ENCODE data around the gene NRP1. TPM values are rescaled to one million over a fixed set of nuclear protein-coding genes. Genes with fewer than 3 reads are reported as not detected.

NRP1 gene
- total and polyA plus RNA-seq, 2 donors (not counting 3 experiments of a cell fraction or from before 2014, with no cell fraction given), result 122 to 306 TPM

- intact Hi-C loops (cut with micrococcal nuclease), result no loop called here
- H3K27ac ChIP-seq (ENCODE audit: insufficient read depth, low read depth, low read length), result peak overlapping the region; percentile 83
- peaks cover 19 to 53% of the 10 kb centered on the region in 2 experiments for H3K36me3 ChIP-seq (ENCODE audit: control insufficient read depth in 2 of 2, extremely low read depth in 1 of 2, insufficient read depth in 2 of 2, low read length in 2 of 2)
Observed at GRCh38 chr10:33215154-33215553, 119.3 kb downstream of the NRP1 start.

DNA sequence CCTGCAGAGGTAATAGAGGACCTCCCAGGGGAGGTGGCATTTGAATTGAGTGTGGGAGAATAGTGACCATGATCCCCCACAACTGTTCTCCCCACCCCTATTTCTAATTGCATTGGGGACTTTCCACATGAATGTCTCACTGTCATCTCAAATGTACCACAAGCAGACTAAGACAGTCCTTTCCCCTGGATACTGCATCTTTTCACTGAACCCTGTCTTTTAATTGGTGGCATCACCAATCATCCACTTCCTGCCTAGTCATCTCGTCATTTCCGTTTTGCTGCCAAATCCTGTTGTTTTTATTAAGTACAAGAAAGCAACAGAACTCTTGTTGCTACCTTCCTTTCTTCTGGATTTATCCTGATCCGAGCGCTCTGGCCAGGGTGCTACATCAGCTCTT, 120.3 kb downstream of the NRP1 start:
- dilution Hi-C loops (cut with MboI; ENCODE audit: extremely low pct_ligation_motif_present, low sequenced_read_pairs) (no loop called here), intact Hi-C loops (cut with micrococcal nuclease) (no loop called here)
- ChIA-PET CTCF (no interaction called here), POLR2A (no interaction called here)
- Histone ChIP-seq H3K9ac (replicated peaks; ENCODE audit: extremely low read depth, insufficient read depth, low read length) (peak overlapping the region; percentile 43), H3K9me3 (replicated peaks; ENCODE audit: control insufficient read depth, insufficient read depth, low read length) (no peaks in the 10 kb centered on the region), H4K20me1 (replicated peaks; ENCODE audit: control insufficient read depth, extremely low read depth, insufficient read depth, low read length) (no peaks in the 10 kb centered on the region), H3K4me2 (ENCODE audit: insufficient read depth, low read length) (peak overlapping the region; percentile 20), H3K4me3 (replicated peaks in 1 of 3; ENCODE audit: insufficient read depth in 1 of 3, low read depth in 1 of 3, low read length in 3 of 3) (no peak overlapping the region), H3K9me1 (replicated peaks; ENCODE audit: control insufficient read depth, extremely low read depth, insufficient read depth, low read length) (no peaks in the 10 kb centered on the region), H3K27me3 (ENCODE audit: control insufficient read depth in 2 of 2, insufficient read depth in 2 of 2, low read length in 2 of 2) (no peaks in the 10 kb centered on the region), H3K27ac (ENCODE audit: insufficient read depth, low read depth, low read length) (peak overlapping the region; percentile 83), H2AFZ (ENCODE audit: low read depth, low read length) (no peak overlapping the region), H3K4me1 (ENCODE audit: control insufficient read depth, extremely low read depth, insufficient read depth, low read length) (peaks cover 46% of the 10 kb centered on the region), H3K36me3 (ENCODE audit: control insufficient read depth in 2 of 2, extremely low read depth in 1 of 2, insufficient read depth in 2 of 2, low read length in 2 of 2) (peaks cover 20 to 43% of the 10 kb centered on the region in 2 experiments), H3K79me2 (ENCODE audit: control insufficient read depth, insufficient read depth, low read length) (peaks cover 3% of the 10 kb centered on the region)
- peak; percentile 28 for FAIRE-seq
- TF ChIP-seq MYC (IDR thresholded peaks at IDR 0.05; ENCODE audit: low read depth, low read length), result no peak
- peak; percentile 26 for TF ChIP-seq FOS (IDR thresholded peaks at IDR 0.05; ENCODE audit: borderline replicate concordance, insufficient read depth, low read length)
- peak; percentile 37 for TF ChIP-seq JUN (IDR thresholded peaks at IDR 0.05; ENCODE audit: borderline replicate concordance, insufficient read depth, insufficient read length, low read depth)
- TF ChIP-seq POLR2AphosphoS5 (IDR thresholded peaks at IDR 0.05; ENCODE audit: insufficient read depth, low read depth, low read length), result peak; percentile 28
- no peak for TF ChIP-seq EZH2 (IDR thresholded peaks at IDR 0.05; ENCODE audit: borderline replicate concordance, low read depth, low read length, severe bottlenecking)
- TF ChIP-seq, protein P1, sequence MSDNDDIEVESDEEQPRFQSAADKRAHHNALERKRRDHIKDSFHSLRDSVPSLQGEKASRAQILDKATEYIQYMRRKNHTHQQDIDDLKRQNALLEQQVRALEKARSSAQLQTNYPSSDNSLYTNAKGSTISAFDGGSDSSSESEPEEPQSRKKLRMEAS (IDR thresholded peaks at IDR 0.05; ENCODE audit: insufficient read depth, insufficient read length), result no peak
- no peak for TF ChIP-seq GATA2 (IDR thresholded peaks at IDR 0.05; ENCODE audit: insufficient read depth, insufficient read length, low read depth, low read length)
- TF ChIP-seq, protein P2, sequence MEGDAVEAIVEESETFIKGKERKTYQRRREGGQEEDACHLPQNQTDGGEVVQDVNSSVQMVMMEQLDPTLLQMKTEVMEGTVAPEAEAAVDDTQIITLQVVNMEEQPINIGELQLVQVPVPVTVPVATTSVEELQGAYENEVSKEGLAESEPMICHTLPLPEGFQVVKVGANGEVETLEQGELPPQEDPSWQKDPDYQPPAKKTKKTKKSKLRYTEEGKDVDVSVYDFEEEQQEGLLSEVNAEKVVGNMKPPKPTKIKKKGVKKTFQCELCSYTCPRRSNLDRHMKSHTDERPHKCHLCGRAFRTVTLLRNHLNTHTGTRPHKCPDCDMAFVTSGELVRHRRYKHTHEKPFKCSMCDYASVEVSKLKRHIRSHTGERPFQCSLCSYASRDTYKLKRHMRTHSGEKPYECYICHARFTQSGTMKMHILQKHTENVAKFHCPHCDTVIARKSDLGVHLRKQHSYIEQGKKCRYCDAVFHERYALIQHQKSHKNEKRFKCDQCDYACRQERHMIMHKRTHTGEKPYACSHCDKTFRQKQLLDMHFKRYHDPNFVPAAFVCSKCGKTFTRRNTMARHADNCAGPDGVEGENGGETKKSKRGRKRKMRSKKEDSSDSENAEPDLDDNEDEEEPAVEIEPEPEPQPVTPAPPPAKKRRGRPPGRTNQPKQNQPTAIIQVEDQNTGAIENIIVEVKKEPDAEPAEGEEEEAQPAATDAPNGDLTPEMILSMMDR (IDR thresholded peaks at IDR 0.05; ENCODE audit: extremely low read depth in 1 of 2, insufficient read depth in 1 of 2, low read depth in 1 of 2, low read length in 2 of 2), result no peak
- no peak for TF ChIP-seq POLR2A (IDR thresholded peaks at IDR 0.05; ENCODE audit: low read depth, low read length)
- DNase-seq (ENCODE audit: low read depth, low spot score), result peak; percentile 49
- BruUV-seq (replicated peaks), result no TSS peak

More at GRCh38 chr10:33215154-33215553, 119.3 kb downstream of the NRP1 start:
- no peaks in the 10 kb centered on the region for H4K20me1 ChIP-seq (replicated peaks; ENCODE audit: control insufficient read depth, extremely low read depth, insufficient read depth, low read length)
- H3K4me3 ChIP-seq (replicated peaks in 1 of 3; ENCODE audit: insufficient read depth in 1 of 3, low read depth in 1 of 3, low read length in 3 of 3), result no peak overlapping the region
- H2AFZ ChIP-seq (ENCODE audit: low read depth, low read length), result no peak overlapping the region
- peaks cover 48% of the 10 kb centered on the region for H3K4me1 ChIP-seq (ENCODE audit: control insufficient read depth, extremely low read depth, insufficient read depth, low read length)
- DNase-seq (ENCODE audit: low read depth, low spot score), result no peak
- no peaks in the 10 kb centered on the region for H3K9me3 ChIP-seq (replicated peaks; ENCODE audit: control insufficient read depth, insufficient read depth, low read length)
- H3K27me3 ChIP-seq (ENCODE audit: control insufficient read depth in 2 of 2, insufficient read depth in 2 of 2, low read length in 2 of 2), result no peaks in the 10 kb centered on the region
- TF ChIP-seq JUN (IDR thresholded peaks at IDR 0.05; ENCODE audit: borderline replicate concordance, insufficient read depth, insufficient read length, low read depth) (no peak), FOS (IDR thresholded peaks at IDR 0.05; ENCODE audit: borderline replicate concordance, insufficient read depth, low read length) (no peak), GATA2 (IDR thresholded peaks at IDR 0.05; ENCODE audit: insufficient read depth, insufficient read length, low read depth, low read length) (no peak)
- FAIRE-seq, result no peak
- H3K9ac ChIP-seq (replicated peaks; ENCODE audit: extremely low read depth, insufficient read depth, low read length), result no peak overlapping the region
- peaks cover 3% of the 10 kb centered on the region for H3K79me2 ChIP-seq (ENCODE audit: control insufficient read depth, insufficient read depth, low read length)
- dilution Hi-C loops (cut with MboI; ENCODE audit: extremely low pct_ligation_motif_present, low sequenced_read_pairs), result no loop called here
- no peaks in the 10 kb centered on the region for H3K9me1 ChIP-seq (replicated peaks; ENCODE audit: control insufficient read depth, extremely low read depth, insufficient read depth, low read length)
- BruUV-seq (replicated peaks), result no TSS peak
- CTCF ChIA-PET, result interaction anchor here (1.1 to 2.3 kb wide), 2 partner anchors 18 to 22 kb away, joined by 4 to 11 read pairs; no protein-coding TSS in a partner anchor
- POLR2A ChIA-PET, result interaction anchor here (0.8 to 1.0 kb wide), 2 partner anchors 10 to 35 kb away, joined by 3 read pairs; no protein-coding TSS in a partner anchor
- H3K4me2 ChIP-seq (ENCODE audit: insufficient read depth, low read length), result no peak overlapping the region

All from endothelial cell of umbilical vein (primary cell).